Stimulated activated CD4-positive, alpha-beta T cell treated with anti-CD3 and anti-CD28 coated beads, Interleukin-4, amount 100 ng/mL, for 24 hours (primary cell): Measurements from ENCODE around the gene HOXB13.

Source experiments
- DNase-seq: peaks from one replicate; pipeline ENCODE4 v3.0.0-alpha.2; 2020

The HOXB13 gene

GRCh38 chr17:48748718-48749566 is 20.4 kb upstream of the HOXB13 start:
- DNase-seq: no peak

- DNase-seq: no peak
These were observed 19.2 kb upstream of the HOXB13 start for GRCh38 chr17:48747445-48748363.

GRCh38 chr17:48746916-48747444 is 18.4 kb upstream of the HOXB13 start:
- no peak for DNase-seq

GRCh38 chr17:48745381-48746275 is 17.1 kb upstream of the HOXB13 start:
- DNase-seq: no peak

GRCh38 chr17:48740537-48740936 is 12.0 kb upstream of the HOXB13 start:
- DNase-seq: no peak

- DNase-seq: no peak
These were observed 10.4 kb upstream of the HOXB13 start for GRCh38 chr17:48738803-48739526.

GRCh38 chr17:48738424-48738802 is 9.9 kb upstream of the HOXB13 start:
- DNase-seq: no peak

GRCh38 chr17:48737330-48738043 is 8.9 kb upstream of the HOXB13 start:
- DNase-seq: no peak

GRCh38 chr17:48735062-48735351 is 6.5 kb upstream of the HOXB13 start:
- no peak for DNase-seq

- no peak for DNase-seq
These were observed 5.9 kb upstream of the HOXB13 start for GRCh38 chr17:48734333-48735061.

GRCh38 chr17:48733632-48734328 is 5.2 kb upstream of the HOXB13 start:
- DNase-seq: no peak

GRCh38 chr17:48732688-48733629 is 4.4 kb upstream of the HOXB13 start:
- DNase-seq: no peak

GRCh38 chr17:48731355-48731754 is 2.8 kb upstream of the HOXB13 start:
- DNase-seq: no peak

GRCh38 chr17:48730240-48730550 is 1.6 kb upstream of the HOXB13 start:
- DNase-seq: no peak

GRCh38 chr17:48729335-48730239 is 1.0 kb upstream of the HOXB13 start:
- no peak for DNase-seq

- no peak for DNase-seq
These were observed 955 bp downstream of the HOXB13 start for GRCh38 chr17:48727415-48728175.

GRCh38 chr17:48726916-48727286 is 1.6 kb downstream of the HOXB13 start:
- DNase-seq: no peak
